Measurements from ENCODE around the gene KCNIP1.

KCNIP1 gene

GRCh38 chr5:170509348-170509660, 5.5 kb downstream of the KCNIP1 start:
- no peak for DNase-seq

DNA sequence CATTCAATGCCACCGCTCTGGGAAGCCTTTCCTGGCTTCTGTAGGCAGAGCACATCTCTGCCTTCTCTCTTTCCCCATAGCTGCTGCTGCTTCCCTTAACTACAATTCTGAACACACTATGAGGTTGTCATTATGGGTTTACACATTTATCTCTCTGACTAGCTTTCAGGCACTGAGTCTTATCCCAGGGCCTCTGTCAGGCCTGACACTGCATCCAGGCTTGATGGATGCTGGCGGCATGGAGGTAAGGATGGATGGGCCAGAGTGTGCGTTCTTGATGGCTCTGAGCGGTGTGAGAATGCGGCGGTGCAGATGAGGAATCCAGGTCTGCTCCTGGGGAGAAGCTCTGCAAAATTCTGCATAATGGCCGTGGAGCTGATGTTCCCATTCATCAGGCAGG, 6.3 kb downstream of the KCNIP1 start:
- DNase-seq = no peak

DNA sequence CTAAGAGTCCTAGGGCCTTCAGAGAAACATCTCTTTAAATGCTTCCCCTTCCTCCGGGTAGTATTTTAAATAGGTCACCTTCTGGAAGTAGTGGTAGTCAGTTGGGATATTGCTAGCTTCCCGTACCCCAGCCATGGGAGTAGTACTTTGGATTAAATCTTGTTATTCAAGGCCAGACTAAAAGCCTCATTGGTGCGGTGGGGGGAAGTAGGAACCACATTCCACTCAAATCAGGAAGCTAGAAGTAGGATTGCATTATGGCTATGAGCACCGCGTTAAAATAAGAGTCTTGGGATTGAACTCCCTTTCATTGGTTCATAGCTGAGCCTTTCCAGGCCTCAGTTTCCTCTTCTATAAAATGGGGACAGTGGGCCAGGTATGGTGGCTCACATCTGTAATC, 6.7 kb downstream of the KCNIP1 start:
- no peak for DNase-seq

DNA sequence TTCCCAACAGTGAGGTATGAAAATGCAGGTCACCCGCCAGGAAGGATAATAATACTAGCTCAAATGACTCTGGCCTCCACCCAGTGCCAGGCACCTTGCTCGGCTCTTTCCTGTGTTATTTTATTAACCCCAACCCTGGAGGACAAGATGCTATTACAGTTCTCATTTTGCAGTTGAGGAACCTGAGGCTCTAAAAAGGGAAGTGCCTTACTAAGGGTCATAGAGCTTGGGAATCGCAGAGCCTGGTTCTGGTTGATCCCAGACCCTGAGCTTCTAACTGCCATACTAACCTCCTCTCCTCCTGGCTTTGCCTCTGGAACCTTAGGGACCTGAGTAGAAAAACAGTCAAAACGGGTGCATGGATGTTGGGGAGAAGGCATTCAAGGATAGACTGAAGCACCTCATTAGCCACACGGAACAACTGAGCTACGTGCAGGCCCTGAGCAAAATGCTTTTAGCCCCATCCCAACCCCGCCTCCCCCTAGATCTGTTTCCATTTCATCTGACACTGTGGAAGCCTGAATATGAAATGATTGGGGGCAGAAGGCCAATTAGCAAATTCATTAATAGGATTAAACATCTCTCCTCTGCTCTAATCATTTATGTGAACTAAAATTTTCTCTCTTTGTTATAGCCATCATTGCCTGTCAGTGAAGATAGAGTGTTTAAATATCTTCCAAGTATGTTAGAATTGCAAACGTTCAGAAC, 7.9 kb downstream of the KCNIP1 start:
- DNase-seq = no peak

DNA sequence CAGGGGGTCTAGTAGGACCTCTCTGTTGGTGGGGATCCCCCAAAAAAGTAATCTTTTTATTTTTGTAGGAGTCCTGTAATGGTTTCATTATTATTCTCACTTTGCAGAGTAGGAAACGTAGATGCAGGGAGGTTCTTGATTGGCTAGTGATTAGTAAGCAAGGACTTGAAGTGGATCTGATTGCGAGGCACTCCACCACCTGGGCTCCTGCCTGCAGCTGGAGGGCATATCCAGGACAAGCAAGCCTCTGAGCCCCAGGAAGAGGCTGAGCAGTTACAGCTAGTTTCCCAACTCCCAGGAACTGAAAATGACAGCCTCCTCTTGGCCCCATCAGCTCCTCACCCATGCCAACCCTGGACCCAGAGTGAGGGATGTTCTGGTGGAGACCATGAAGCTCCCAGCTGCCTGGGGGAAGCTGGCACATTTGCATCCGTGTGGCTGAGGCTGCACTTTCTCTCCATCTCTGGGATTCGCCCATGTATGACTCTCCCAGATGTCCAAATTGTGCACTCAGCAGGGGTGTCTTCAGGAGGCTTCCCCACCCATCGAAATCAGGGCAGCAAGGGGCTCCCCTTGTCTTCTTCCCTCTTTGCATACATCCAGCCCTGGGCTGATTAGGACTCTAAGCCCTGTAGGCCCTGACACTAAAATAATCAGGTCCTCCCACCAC, 10.2 kb downstream of the KCNIP1 start:
- DNase-seq = no peak

DNA sequence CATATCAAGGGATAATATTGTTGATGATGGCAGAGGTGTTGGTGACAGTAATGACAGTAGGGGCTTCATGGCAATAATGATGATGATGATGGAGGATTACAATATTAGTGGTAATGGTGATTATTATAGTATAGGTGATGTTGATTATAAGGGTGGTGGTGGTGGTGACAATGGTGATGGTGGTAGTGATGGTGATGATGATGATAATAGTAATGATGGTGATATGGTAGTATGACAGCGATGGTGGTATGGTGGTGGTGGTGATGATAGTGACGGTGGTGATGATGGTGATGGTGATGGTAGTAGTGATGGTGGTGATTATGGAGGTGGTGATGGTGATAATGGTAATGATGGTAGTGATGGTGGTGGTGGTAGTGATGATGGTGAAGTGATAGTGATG, 13.6 kb downstream of the KCNIP1 start:
- DNase-seq = no peak

- no peak for DNase-seq
Observed at GRCh38 chr5:170518277-170518676, 14.5 kb downstream of the KCNIP1 start.

GRCh38 chr5:170519549-170519948, 15.7 kb downstream of the KCNIP1 start:
- no peak for DNase-seq

DNA sequence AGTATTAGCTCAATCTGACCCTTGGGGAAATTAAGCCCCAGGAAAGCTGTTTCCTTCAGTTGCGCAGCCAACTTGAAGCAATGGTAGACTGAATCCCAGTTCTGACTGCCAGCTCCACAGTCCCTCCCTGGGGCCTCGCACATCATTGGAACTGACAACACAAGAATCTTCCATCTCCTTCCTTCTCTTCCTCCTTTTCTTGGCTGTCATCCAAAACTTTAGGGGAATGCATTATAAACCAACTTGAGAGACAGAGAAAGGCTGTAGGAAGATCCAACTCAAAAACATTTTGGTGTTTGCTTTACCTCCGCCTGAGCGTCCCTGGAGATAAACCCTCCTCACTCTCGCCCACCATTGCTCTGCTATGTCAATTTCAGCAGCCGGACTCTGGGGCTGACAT, 16.6 kb downstream of the KCNIP1 start:
- DNase-seq = peak; percentile 14

DNA sequence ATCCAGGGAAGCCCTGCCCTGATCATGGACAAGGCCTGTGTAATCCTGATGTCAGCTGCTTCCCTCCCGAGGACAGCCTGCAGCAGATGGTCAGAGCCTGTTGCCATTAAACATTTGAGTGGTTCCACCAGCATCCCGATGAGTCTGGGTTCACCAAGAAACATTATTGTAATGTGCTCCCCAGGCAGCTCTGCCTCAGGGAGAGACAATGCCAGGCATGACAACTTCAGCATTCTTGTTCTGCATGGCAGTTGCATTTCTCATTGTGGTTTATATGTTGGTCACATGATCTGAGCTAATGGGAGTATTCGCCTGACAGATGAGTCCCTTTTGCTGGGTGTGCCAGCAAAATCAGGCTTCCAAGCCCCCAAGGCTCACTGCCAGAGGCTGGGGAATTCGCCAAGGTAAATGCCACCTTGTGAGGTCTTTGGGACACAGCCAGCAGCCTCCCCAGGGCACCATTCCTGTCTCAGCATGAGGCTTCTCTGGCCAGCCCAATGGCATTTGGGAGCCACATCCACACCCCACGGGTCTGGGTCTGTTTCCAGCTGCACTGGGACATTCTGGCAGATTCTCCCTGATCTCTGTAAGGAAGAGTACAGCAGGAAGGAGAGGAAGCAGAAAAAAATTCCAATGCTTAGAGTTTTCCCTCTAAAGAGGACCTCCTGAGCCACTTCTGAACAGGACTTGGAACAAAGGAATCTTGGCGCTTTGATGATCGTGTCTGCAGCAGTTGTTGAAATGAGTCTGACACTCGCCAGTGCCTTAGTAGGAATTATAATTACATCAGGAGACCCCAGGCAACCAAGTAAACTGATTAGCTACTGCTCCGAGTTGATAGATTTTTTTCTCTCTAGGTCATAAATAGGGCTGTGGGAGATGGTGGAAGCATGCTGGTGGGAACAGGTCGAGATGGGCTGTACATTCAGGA, 18.7 kb downstream of the KCNIP1 start:
- no peak for DNase-seq

DNA sequence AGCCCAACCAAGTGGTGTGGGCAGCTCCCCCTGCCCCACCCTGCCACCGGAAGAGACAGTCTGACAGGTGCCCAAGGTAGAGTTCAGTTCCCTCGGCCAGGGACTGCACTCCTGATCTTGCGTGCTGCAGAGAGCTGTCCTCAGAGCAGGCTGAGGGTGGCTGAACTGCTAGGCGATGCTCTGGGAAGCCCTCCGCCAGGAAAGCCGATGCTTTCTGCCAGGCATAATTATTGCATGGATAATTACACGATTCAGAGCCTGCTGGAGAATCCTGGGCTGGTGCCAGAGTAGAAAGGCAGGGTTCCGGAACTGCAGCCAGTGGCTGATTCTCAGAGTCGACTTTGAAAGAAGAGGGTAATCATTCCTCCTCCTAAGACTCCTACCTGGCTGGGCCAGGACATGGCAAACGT, 19.3 kb downstream of the KCNIP1 start:
- DNase-seq = no peak

- DNase-seq = no peak
Observed at GRCh38 chr5:170523830-170524229, 20.0 kb downstream of the KCNIP1 start.

DNA sequence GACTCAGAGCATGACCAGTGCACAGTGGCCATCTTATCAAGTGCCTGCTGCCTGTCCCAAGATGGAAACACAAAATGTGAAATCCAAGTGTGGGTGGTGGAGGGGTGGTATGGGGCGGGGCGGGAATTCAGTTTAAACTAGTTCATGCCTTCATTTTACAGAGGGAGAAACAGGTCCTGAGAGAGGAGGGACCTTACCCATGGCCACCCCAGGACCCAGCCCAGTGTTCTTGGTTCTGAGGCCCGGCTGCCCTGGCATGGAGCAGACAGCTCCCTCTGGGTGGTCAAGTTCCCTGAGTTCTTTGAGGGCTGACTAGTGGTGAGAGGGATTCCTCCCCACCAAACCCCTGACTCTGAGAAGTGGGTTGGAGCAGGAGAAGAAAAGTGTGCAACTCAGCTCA, 20.8 kb downstream of the KCNIP1 start:
- DNase-seq = no peak

DNA sequence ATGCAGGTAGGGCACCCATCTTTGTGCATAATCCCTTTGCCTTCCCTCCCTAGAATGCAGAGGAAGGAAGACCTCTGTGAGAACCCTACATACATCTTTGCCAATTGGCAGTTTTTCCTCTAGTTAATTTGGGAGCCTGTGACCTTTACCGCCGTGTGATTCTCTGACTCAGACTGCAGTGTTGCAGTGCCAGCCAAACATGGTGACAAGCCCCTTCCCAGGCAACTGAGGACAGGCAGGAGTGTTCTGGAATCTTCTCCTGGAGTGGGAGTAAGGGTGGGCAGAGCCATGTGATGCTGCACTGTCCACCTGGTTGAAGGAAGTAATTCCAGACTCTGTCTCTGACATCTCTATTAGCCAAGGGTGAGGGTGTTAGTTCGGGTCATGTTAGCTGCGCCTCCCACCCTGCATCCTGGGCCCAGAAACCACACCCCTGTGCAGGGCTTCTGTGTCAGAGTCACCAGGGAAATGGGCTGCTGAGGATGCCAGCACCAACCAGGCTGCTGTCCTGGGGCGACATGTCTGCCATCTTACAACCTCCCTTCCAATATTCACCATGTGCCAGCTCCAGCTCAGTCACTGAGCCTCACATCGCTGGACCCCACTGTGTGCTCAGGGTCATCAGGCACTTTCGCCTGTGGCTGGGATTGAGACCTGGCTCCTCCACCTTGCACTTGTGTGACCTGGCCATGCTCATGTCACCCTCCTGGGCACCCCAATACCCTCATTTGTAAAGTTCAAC, 21.8 kb downstream of the KCNIP1 start:
- DNase-seq = no peak

GRCh38 chr5:170527991-170528390, 24.2 kb downstream of the KCNIP1 start:
- no peak for DNase-seq

GRCh38 chr5:170528976-170529375, 25.2 kb downstream of the KCNIP1 start:
- DNase-seq = no peak

DNA sequence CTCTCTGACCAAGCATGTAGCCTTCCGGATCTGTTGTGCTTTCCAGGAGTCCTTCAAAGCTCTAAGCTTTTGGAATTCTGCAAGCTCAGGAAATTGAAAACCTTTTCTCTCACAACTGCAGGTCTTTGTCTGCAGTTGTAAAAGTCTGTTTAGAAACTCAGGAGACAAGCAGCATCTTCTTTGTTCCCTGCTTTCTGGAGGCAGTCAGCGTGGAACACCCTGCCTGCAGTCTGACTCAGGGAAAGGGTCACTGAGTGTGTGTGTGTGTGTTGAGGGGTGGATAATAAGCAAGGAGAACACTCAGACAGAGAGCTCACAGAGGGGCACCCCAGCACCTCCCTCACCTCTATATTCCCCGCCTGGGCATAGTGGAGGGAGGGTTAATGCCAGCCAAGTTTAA, 29.1 kb downstream of the KCNIP1 start:
- DNase-seq = no peak

DNA sequence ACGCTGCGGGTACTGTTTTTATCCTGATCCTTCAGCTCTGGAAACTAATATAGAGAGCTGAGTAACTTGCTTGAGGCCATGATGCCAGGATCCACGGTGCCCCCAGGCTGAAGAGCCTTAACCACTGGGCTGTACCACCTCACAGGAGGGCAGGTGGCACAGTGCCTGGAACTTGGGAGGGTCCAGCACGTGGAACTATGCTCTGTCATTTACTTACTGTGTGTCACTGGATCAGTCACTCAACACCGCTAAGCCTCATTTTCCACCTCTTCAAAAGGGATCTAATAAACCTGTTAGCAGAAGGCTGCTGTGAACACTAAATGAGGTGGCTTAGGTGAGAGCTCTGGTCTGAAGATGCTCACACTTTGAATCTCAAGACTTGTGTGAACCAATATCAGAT, 29.6 kb downstream of the KCNIP1 start:
- DNase-seq = no peak

GRCh38 chr5:170534177-170534576, 30.4 kb downstream of the KCNIP1 start:
- no peak for DNase-seq

DNA sequence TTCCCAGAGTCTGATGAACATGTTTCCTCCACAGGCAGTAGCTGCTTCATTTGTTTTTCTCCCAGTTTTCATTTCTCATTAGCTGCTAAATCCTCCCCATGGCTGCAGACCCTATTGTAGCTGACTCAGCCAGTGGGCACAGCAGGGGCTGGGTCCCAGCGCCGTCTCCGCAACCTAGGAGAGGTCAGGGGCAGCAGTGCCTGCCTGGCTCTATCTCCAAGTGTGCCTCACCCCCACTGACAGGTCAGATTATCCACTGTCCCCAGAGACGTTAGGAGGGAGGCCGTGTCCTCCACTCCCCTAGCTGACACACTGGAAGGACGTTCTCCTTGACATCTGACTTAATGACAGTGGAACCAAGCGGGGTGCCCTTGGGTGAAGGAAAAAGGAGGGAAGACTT, 31.1 kb downstream of the KCNIP1 start:
- DNase-seq = no peak

GRCh38 chr5:170536525-170536924, 32.7 kb downstream of the KCNIP1 start:
- DNase-seq = no peak

GRCh38 chr5:170537451-170538095, 33.8 kb downstream of the KCNIP1 start:
- no peak for DNase-seq

DNA sequence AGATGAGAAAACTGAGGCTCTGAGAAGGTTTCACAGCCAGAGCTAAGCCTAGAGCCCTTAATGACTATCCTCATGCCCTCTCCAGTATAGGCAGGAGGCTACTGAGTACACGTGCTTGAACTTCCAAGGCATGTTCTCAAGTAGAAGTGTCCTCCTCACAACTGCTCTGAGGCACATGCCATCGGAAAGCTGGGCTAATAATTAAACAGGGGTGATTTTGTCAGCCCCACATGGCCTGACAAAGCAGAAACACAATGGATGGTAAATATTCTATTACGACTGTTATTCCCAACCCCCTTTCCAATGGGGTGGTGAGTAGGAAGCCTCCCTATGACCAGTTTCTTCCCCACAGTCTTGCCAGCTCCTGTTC, 34.3 kb downstream of the KCNIP1 start:
- no peak for DNase-seq
